Spleen (tissue), 7 donors: ENCODE results near the gene FHIT.

Source experiments
- CTCF ChIP-seq, 11 experiments: fragments of 200-600 bp in 7 of 11; fragments of 450-650 bp in 4 of 11; sonication (generic) in 4 of 11; IDR thresholded peaks in 8 of 11; conservative IDR thresholded peaks in 3 of 11; 1 replicate in 7 of 11; 2 replicates in 4 of 11; pipeline versions ENCODE4 v1.4.0 to v1.8.0; 2016 to 2021; ENCODE audit warnings: antibody characterized with exemption in 11 of 11, inconsistent platforms in 4 of 11, mild to moderate bottlenecking in 1 of 11
- POLR2AphosphoS5 ChIP-seq, 3 donors: sonication (generic); formaldehyde crosslinking; IDR thresholded peaks; one replicate each; pipeline ENCODE4 v1.5.1; 2017; ENCODE audit warnings: antibody characterized with exemption in 3 of 3
- donor health status: DM: no; HTN: no; CAD: no; lungs with moderate emphysema.
- donor health status: DM: no; HTN: no; CAD: no.
- donor health status: DM: no; HTN: no; CAD: no.

DNA sequence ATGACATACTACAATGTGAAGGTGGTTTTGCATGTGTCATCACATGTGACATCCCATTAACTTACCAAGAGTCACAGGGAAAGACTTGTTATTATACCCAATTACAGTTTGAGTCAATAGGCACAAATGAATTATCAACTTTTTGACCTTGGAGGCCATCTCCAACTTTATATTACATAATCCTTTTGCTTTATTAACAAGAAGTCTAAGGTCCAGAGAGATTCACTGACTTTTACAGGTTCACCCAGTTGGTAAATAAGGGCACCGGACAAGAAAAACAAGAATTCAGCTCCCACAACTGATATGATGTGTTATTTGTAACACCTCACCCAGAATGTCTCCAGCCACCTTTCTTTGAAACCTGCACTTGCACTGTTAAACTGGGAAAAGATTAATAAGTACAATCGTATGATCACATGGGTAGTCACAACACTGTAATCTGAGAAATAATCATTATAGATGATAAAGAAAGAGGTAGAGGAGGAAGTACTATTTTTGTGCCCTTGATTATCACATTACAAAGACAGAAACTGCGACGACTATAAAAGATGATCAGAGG is 928.9 kb downstream of the FHIT start:
- TF ChIP-seq CTCF (IDR thresholded peaks at IDR 0.05 in 8 of 11, conservative IDR thresholded peaks at IDR 0.05 in 3 of 11) (no peak), POLR2AphosphoS5 (IDR thresholded peaks at IDR 0.05) (no peak)
